MCF 10A (cell line): ENCODE results near the gene STPG3. TPM values are rescaled to one million over a fixed set of nuclear protein-coding genes. Genes with fewer than 3 reads are reported as not detected.
A peak's percentile ranks its signal among the peaks of the same experiment; 100 is the strongest.

Source experiments
- BruUV-seq: library from RNA; stranded (reverse); fragments of 400-500 nt; replicated peaks from 2 replicates; lab custom pipeline; 2021; lab: Mats Ljungman, UMichigan
- CTCF ChIA-PET: fragments of 300-600 bp; sonication (Branson Sonifier 250); formaldehyde crosslinking; extraction: SDS; loops from one replicate; lab custom pipeline; 2021; ENCODE audit warnings: antibody characterized with exemption, inconsistent platforms; lab: Yijun Ruan, JAX
- POLR2A ChIA-PET: fragments of 300-600, 350-650 bp; sonication (Branson Sonifier 250); formaldehyde crosslinking; extraction: SDS; loops from one replicate; lab custom pipeline; 2020; ENCODE audit warnings: antibody characterized with exemption, inconsistent platforms; lab: Yijun Ruan, JAX
- DNase-seq: peaks from one replicate; pipeline ENCODE4 v3.0.0-alpha.2; 2018; ENCODE audit not compliant: unreplicated experiment
- H3K27ac Mint-ChIP-seq: one replicate; pipeline ENCODE4 v1.8.0; 2022; ENCODE audit warnings: mild to moderate bottlenecking, low read depth, mixed read lengths; ENCODE audit not compliant: unreplicated experiment
- H3K27me3 Mint-ChIP-seq: one replicate; pipeline ENCODE4 v1.8.0; 2022; ENCODE audit warnings: mixed read lengths; ENCODE audit not compliant: insufficient read depth, unreplicated experiment
- H3K36me3 Mint-ChIP-seq: one replicate; pipeline ENCODE4 v1.8.0; 2022; ENCODE audit warnings: mild to moderate bottlenecking, moderate library complexity, mixed read lengths; ENCODE audit not compliant: insufficient read depth, unreplicated experiment
- H3K4me1 Mint-ChIP-seq: one replicate; pipeline ENCODE4 v1.8.0; 2022; ENCODE audit warnings: mixed read lengths; ENCODE audit not compliant: insufficient read depth, unreplicated experiment
- H3K4me3 Mint-ChIP-seq: one replicate; pipeline ENCODE4 v1.8.0; 2022; ENCODE audit warnings: mild to moderate bottlenecking, moderate library complexity, mixed read lengths; ENCODE audit not compliant: unreplicated experiment
- H3K9me3 Mint-ChIP-seq: one replicate; pipeline ENCODE4 v1.8.0; 2022; ENCODE audit warnings: mixed read lengths; ENCODE audit not compliant: unreplicated experiment
- intact Hi-C: fragments of 100-400 bp; cut with micrococcal nuclease; formaldehyde crosslinking; loops from 2 replicates; pipeline ENCODE4 v1.14.1; 2022
- total RNA-seq: library from RNA; stranded (reverse); gene quantifications from 2 replicates; pipeline ENCODE4 v1.2.3, GENCODE V29; 2022
- TF ChIP-seq, protein P1 (sequence below): fragments of 200-600 bp; IDR thresholded peaks from one replicate; pipeline ENCODE4 v1.8.0; 2022; ENCODE audit warnings: antibody characterized with exemption, mild to moderate bottlenecking; ENCODE audit not compliant: unreplicated experiment

STPG3 gene
- total RNA-seq, 1 experiment from 2014 or later: not detected

DNA sequence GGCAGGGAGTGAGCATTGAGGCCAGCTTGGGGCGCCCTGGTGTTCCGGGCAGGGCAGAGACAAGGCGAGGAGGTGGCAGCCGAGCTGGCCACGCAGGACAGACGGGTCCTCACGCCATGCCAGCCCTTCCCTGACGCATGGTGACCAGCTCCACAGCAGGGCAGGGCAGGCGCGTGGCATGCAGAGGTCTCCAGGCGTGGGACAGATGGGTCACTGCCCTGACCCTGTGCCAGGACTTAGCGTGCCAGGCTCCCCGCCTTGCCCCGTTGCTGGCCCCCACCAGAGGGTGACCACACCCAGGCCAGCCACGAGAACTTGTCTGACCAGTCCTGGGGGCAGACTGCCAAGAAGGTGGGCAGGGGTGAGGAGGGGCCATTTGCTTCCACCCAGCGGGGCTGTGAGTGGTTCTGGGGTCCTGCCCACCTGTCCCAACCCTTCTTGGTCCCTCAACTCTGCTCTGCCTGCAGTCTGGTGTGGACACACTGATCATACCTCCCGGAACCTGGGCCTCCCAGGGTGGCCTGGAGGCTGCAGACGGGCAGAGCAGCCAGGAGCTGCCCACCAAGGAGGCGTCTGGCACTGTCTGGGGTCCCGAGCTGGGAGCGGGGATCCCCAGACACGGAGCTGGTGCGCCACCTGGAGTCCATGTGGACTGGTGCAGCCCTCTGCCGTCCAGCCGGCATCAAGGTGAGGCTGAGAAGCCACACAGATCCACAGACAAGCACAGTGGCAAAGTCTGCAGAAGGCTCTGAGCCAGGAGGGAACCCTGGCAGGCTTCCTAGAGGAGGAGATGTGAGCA is 23.8 kb upstream of the STPG3 start, which contains the start of gene RNF224:
Gene RNF224, plus strand, starts transcription at position 449 of the 799 bp plus-strand sequence. CDS start 834 bp downstream, outside the sequence.
- ChIA-PET POLR2A (interaction anchor here (0.6 to 6.3 kb wide), 13 partner anchors 11 to 160 kb away, joined by 3 to 73 read pairs (median 6); partner anchors contain the start of genes ANAPC2, MAN1B1, NDOR1 and SSNA1), CTCF (interaction anchor here (0.6 to 5.6 kb wide), 21 partner anchors 11 to 324 kb away, joined by 3 to 36 read pairs (median 5); partner anchors contain the start of genes ANAPC2, MRPL41, NPDC1 and SSNA1)
- H3K36me3 Mint-ChIP-seq: no peaks in the 10 kb centered on the region
- no peaks in the 10 kb centered on the region for H3K9me3 Mint-ChIP-seq
- intact Hi-C loops: loop anchor here (1.0 to 10.0 kb wide), 4 partner anchors 38 to 182 kb away; partner anchors contain the start of genes LRRC26, NPDC1 and TMEM210
- H3K27me3 Mint-ChIP-seq: no peaks in the 10 kb centered on the region
- BruUV-seq: no TSS peak
- peaks cover 15% of the 10 kb centered on the region for H3K4me1 Mint-ChIP-seq
- peak within 1 kb of the TSS; percentile 40 for H3K4me3 Mint-ChIP-seq
- DNase-seq: peak; percentile 84
- peak within 1 kb of the TSS; percentile 73 for H3K27ac Mint-ChIP-seq
- TF ChIP-seq, protein P1, sequence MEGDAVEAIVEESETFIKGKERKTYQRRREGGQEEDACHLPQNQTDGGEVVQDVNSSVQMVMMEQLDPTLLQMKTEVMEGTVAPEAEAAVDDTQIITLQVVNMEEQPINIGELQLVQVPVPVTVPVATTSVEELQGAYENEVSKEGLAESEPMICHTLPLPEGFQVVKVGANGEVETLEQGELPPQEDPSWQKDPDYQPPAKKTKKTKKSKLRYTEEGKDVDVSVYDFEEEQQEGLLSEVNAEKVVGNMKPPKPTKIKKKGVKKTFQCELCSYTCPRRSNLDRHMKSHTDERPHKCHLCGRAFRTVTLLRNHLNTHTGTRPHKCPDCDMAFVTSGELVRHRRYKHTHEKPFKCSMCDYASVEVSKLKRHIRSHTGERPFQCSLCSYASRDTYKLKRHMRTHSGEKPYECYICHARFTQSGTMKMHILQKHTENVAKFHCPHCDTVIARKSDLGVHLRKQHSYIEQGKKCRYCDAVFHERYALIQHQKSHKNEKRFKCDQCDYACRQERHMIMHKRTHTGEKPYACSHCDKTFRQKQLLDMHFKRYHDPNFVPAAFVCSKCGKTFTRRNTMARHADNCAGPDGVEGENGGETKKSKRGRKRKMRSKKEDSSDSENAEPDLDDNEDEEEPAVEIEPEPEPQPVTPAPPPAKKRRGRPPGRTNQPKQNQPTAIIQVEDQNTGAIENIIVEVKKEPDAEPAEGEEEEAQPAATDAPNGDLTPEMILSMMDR: peak; percentile 89

DNA sequence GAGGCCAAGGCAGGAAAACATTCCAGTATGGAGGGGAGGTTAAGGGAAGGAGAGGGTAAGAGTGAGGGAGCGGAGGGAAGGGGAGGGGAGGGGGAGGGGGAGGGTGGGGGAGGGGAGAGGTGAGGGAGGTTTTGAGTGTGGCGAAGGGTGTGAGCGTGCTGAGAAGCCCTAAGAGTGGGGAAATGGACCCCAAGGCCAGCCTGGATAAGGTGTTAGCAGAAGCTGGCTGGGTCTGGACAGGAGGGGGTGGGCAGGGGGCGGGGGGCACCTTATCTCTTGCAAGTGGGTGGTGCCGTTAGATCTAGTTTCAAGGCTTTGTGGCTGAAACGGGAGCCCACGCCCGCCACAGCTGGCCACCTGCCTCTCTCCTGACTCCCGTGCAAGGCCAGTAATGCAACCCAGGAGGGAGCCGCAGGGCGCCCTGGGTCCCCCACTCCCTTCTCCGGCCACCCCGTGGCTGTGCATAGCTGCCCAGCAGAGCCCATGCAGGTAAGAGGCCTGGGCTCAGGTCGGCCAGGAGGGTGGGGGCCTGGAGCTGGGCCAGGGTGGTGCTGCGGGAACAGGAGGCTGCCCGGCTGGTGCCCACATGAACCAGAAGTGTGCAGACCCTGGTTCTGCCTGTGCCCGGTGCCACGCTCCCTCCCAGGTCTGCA is 23.1 kb upstream of the STPG3 start:
- no TSS peak for BruUV-seq
- H3K9me3 Mint-ChIP-seq: no peaks in the 10 kb centered on the region
- peaks cover 15% of the 10 kb centered on the region for H3K4me1 Mint-ChIP-seq
- no peak for DNase-seq
- H3K4me3 Mint-ChIP-seq: no peak overlapping the region
- peak overlapping the region; percentile 73 for H3K27ac Mint-ChIP-seq
- CTCF ChIA-PET: interaction anchor here (0.6 to 2.7 kb wide), 13 partner anchors 14 to 349 kb away, joined by 3 to 15 read pairs (median 5); partner anchors contain the start of genes ANAPC2, NPDC1 and SSNA1
- no peaks in the 10 kb centered on the region for H3K36me3 Mint-ChIP-seq
- POLR2A ChIA-PET: interaction anchor here (0.6 to 6.3 kb wide), 7 partner anchors 12 to 141 kb away, joined by 3 to 73 read pairs (median 8); partner anchors contain the start of genes ANAPC2, MAN1B1, NDOR1 and SSNA1
- intact Hi-C loops: loop anchor here (1.0 to 10.0 kb wide), 4 partner anchors 39 to 183 kb away; partner anchors contain the start of genes LRRC26, NPDC1 and TMEM210
- TF ChIP-seq, protein P1: no peak
- no peaks in the 10 kb centered on the region for H3K27me3 Mint-ChIP-seq

DNA sequence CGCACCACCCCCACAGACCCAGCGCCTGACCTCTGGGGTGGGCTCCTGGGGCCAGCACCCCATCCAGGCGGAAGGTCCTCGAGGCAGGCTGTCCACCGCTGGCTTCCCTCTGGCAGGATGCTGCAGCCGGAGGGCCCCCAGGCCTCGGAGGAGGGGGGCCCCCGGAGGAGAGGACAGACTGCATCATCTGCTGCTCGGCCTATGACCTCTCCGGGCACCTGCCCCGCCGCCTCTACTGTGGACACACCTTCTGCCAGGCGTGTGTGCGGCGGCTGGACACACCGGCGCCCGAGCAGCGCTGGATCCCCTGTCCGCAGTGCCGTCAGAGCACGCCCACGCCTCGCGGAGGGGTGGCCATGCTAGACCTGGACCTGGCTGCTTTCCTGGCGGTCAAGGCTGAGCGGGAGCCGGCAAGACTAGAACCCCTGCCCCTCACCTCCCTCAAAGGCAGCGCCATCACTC is 22.5 kb upstream of the STPG3 start:
- ChIA-PET POLR2A (interaction anchor here (2.4 to 5.7 kb wide), 3 partner anchors 12 to 113 kb away, joined by 8 to 57 read pairs (median 29); partner anchors contain the start of genes ANAPC2, SSNA1 and TUBB4B), CTCF (interaction anchor here (0.6 to 2.7 kb wide), 4 partner anchors 33 to 348 kb away, joined by 3 to 14 read pairs (median 4); no protein-coding TSS in a partner anchor)
- BruUV-seq: no TSS peak
- Mint-ChIP-seq H3K36me3 (no peaks in the 10 kb centered on the region), H3K27me3 (no peaks in the 10 kb centered on the region), H3K27ac (no peak overlapping the region), H3K4me1 (peaks cover 15% of the 10 kb centered on the region), H3K4me3 (no peak overlapping the region), H3K9me3 (no peaks in the 10 kb centered on the region)
- no peak for DNase-seq
- TF ChIP-seq, protein P1: no peak
- intact Hi-C loops: loop anchor here (10.0 kb wide), 2 partner anchors 54 to 184 kb away; partner anchors contain the start of genes LRRC26, NPDC1 and TMEM210
